PC-9 (cell line): ENCODE data around the gene NSMCE4A. TPM values are rescaled to one million over a fixed set of nuclear protein-coding genes. Genes with fewer than 3 reads are reported as not detected.

Source experiments
- BruUV-seq: library from RNA; stranded (reverse); fragments of 400-500 nt; replicated peaks from 2 replicates; lab custom pipeline; 2021; lab: Mats Ljungman, UMichigan
- CTCF ChIA-PET: fragments of 300-600 bp; sonication (Branson Sonifier 250); formaldehyde crosslinking; loops from one replicate; lab custom pipeline; 2022; ENCODE audit warnings: antibody characterized with exemption; lab: Charles Lee
- POLR2A ChIA-PET: fragments of 300-600 bp; sonication (Branson Sonifier 250); formaldehyde crosslinking; loops from one replicate; lab custom pipeline; 2022; ENCODE audit warnings: antibody characterized with exemption; ENCODE audit not compliant: unreplicated experiment; lab: Charles Lee
- DNase-seq, 2 experiments: peaks; one replicate each; pipeline versions ENCODE4 v3.0.0 to v3.0.0-alpha.2; 2015 to 2022; ENCODE audit warnings: mixed read lengths in 1 of 2
- H2AFZ ChIP-seq: fragments of 200-600 bp; sonication (generic); 2 replicates; pipeline ENCODE4 v1.8.1; 2017; ENCODE audit warnings: antibody characterized with exemption
- H3F3A ChIP-seq: fragments of 200-600 bp; sonication (generic); 2 replicates; pipeline ENCODE4 v1.8.1; 2017; ENCODE audit warnings: antibody characterized with exemption, mild to moderate bottlenecking, low read depth; ENCODE audit not compliant: insufficient read depth
- H3K27ac ChIP-seq: fragments of 200-600 bp; sonication (generic); 2 replicates; pipeline ENCODE4 v1.6.1; 2016; ENCODE audit warnings: mixed run types
- H3K27me3 ChIP-seq: fragments of 200-600 bp; sonication (generic); 2 replicates; pipeline ENCODE4 v1.6.1; 2016; ENCODE audit warnings: low read depth, mixed run types; ENCODE audit not compliant: insufficient read depth
- H3K36me3 ChIP-seq: fragments of 200-600 bp; sonication (generic); 2 replicates; pipeline ENCODE4 v1.6.1; 2016; ENCODE audit warnings: low read depth, mixed run types
- H3K4me1 ChIP-seq: fragments of 200-600 bp; sonication (generic); replicated peaks from 2 replicates; pipeline ENCODE4 v1.6.1; 2016; ENCODE audit warnings: mixed run types; ENCODE audit not compliant: insufficient read depth
- H3K4me2 ChIP-seq: fragments of 200-600 bp; sonication (generic); 2 replicates; pipeline ENCODE4 v1.6.1; 2017; ENCODE audit warnings: mixed run types
- H3K4me3 ChIP-seq: fragments of 200-600 bp; sonication (generic); 2 replicates; pipeline ENCODE4 v1.6.1; 2016; ENCODE audit warnings: mixed run types
- H3K79me2 ChIP-seq: fragments of 200-600 bp; sonication (generic); 2 replicates; pipeline ENCODE4 v1.6.1; 2017; ENCODE audit warnings: low read depth, mixed run types
- H3K9me2 ChIP-seq: fragments of 200-600 bp; sonication (generic); 2 replicates; pipeline ENCODE4 v1.8.1; 2017; ENCODE audit warnings: mild to moderate bottlenecking; ENCODE audit not compliant: insufficient read depth
- H3K9me3 ChIP-seq: fragments of 200-600 bp; sonication (generic); 2 replicates; pipeline ENCODE4 v1.8.1; 2016; ENCODE audit warnings: low read depth; ENCODE audit not compliant: insufficient read depth
- H4K20me1 ChIP-seq: fragments of 200-600 bp; sonication (generic); 2 replicates; pipeline ENCODE4 v1.8.1; 2017; ENCODE audit not compliant: insufficient read depth
- EZH2 ChIP-seq: fragments of 200-600 bp; sonication (generic); IDR thresholded peaks from 2 replicates; pipeline ENCODE4 v1.8.0; 2017; ENCODE audit warnings: antibody characterized with exemption, low read depth
- intact Hi-C: fragments of 100-400 bp; cut with micrococcal nuclease; formaldehyde crosslinking; loops from one replicate; pipeline ENCODE4 v1.10.0; 2022; ENCODE audit not compliant: unreplicated experiment
- total RNA-seq: library from RNA; stranded (reverse); gene quantifications from 2 replicates; pipeline ENCODE4 v1.2.3, GENCODE V29; 2021
- TF ChIP-seq, protein P1 (sequence below): fragments of 200-600 bp; sonication (generic); conservative IDR thresholded peaks from 2 replicates; pipeline ENCODE4 v1.6.1; 2017; ENCODE audit warnings: mixed run types, antibody characterized with exemption, mild to moderate bottlenecking, moderate library complexity

The NSMCE4A gene
- total RNA-seq, 1 experiment from 2014 or later, result 26.8 TPM

GRCh38 chr10:121983852-121984251 lies 8.8 kb upstream of the NSMCE4A start:
- no peaks in the 10 kb centered on the region for H3K36me3 ChIP-seq
- H3F3A ChIP-seq, result peaks cover 7% of the 10 kb centered on the region; the same call in 1 of the 2 replicates
- BruUV-seq, result no TSS peak
- H3K4me3 ChIP-seq, result no peak overlapping the region
- ChIA-PET CTCF (interaction anchor here (0.8 kb wide), 1 partner anchor 8 kb away, joined by 9 read pairs; the partner anchor contains the start of gene NSMCE4A), POLR2A (interaction anchor here (0.6 kb wide), 1 partner anchor 32 kb away, joined by 15 read pairs; no protein-coding TSS in a partner anchor)
- H3K9me3 ChIP-seq, result no peaks in the 10 kb centered on the region
- H3K79me2 ChIP-seq, result no peaks in the 10 kb centered on the region
- H3K4me1 ChIP-seq, result no peaks in the 10 kb centered on the region; the same call in 1 of the 2 replicates
- no peak for DNase-seq
- no peak overlapping the region for H3K4me2 ChIP-seq
- no peak overlapping the region for H2AFZ ChIP-seq
- intact Hi-C loops, result no loop called here
- H3K27me3 ChIP-seq, result no peaks in the 10 kb centered on the region
- H3K27ac ChIP-seq, result no peak overlapping the region
- no peak for TF ChIP-seq EZH2
- TF ChIP-seq, protein P1, sequence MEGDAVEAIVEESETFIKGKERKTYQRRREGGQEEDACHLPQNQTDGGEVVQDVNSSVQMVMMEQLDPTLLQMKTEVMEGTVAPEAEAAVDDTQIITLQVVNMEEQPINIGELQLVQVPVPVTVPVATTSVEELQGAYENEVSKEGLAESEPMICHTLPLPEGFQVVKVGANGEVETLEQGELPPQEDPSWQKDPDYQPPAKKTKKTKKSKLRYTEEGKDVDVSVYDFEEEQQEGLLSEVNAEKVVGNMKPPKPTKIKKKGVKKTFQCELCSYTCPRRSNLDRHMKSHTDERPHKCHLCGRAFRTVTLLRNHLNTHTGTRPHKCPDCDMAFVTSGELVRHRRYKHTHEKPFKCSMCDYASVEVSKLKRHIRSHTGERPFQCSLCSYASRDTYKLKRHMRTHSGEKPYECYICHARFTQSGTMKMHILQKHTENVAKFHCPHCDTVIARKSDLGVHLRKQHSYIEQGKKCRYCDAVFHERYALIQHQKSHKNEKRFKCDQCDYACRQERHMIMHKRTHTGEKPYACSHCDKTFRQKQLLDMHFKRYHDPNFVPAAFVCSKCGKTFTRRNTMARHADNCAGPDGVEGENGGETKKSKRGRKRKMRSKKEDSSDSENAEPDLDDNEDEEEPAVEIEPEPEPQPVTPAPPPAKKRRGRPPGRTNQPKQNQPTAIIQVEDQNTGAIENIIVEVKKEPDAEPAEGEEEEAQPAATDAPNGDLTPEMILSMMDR, result no peak
- H4K20me1 ChIP-seq, result no peaks in the 10 kb centered on the region
- H3K9me2 ChIP-seq, result no peaks in the 10 kb centered on the region

GRCh38 chr10:121981346-121981745 lies 6.3 kb upstream of the NSMCE4A start:
- TF ChIP-seq, protein P1, result no peak
- TF ChIP-seq EZH2, result no peak
- Histone ChIP-seq H3K36me3 (no peaks in the 10 kb centered on the region), H3K9me2 (no peaks in the 10 kb centered on the region), H3K9me3 (no peaks in the 10 kb centered on the region), H3F3A (no peaks in the 10 kb centered on the region), H3K27me3 (no peaks in the 10 kb centered on the region), H2AFZ (no peak overlapping the region), H3K79me2 (no peaks in the 10 kb centered on the region), H3K4me3 (no peak overlapping the region), H4K20me1 (no peaks in the 10 kb centered on the region), H3K4me1 (no peaks in the 10 kb centered on the region), H3K27ac (no peak overlapping the region), H3K4me2 (no peak overlapping the region)
- ChIA-PET POLR2A (no interaction called here), CTCF (no interaction called here)
- no peak for DNase-seq
- BruUV-seq, result no TSS peak
- intact Hi-C loops, result no loop called here

GRCh38 chr10:121978511-121978910 lies 3.5 kb upstream of the NSMCE4A start:
- no TSS peak for BruUV-seq
- no peaks in the 10 kb centered on the region for H3K9me3 ChIP-seq
- no peaks in the 10 kb centered on the region for H3F3A ChIP-seq
- H4K20me1 ChIP-seq, result peaks cover 1% of the 10 kb centered on the region; the same call in 1 of the 2 replicates
- H3K27me3 ChIP-seq, result no peaks in the 10 kb centered on the region
- intact Hi-C loops, result loop anchor here (10.0 kb wide), 1 partner anchor 76 kb away; no protein-coding TSS in a partner anchor
- H3K36me3 ChIP-seq, result no peaks in the 10 kb centered on the region
- TF ChIP-seq, protein P1, result no peak
- TF ChIP-seq EZH2, result no peak
- DNase-seq, result no peak
- ChIA-PET CTCF (no interaction called here), POLR2A (no interaction called here)
- no peak overlapping the region for H3K4me3 ChIP-seq
- H3K79me2 ChIP-seq, result peaks cover 7% of the 10 kb centered on the region
- no peak overlapping the region for H2AFZ ChIP-seq
- no peak overlapping the region for H3K27ac ChIP-seq
- H3K4me1 ChIP-seq, result peaks cover 3% of the 10 kb centered on the region
- H3K4me2 ChIP-seq, result no peak overlapping the region
- no peaks in the 10 kb centered on the region for H3K9me2 ChIP-seq
